ENCODE results near the gene KCNH3. TPM values are rescaled to one million over a fixed set of nuclear protein-coding genes. Genes with fewer than 3 reads are reported as not detected.
"Not testable (repeated sequence)": the region's sequence is repeated elsewhere in the genome, so short reads cannot be mapped to it uniquely, and the experiment has no call there.

The KCNH3 gene
- total RNA-seq, 2 donors from 2014 or later = 1.1 to 1.3 TPM

GRCh38 chr12:49588721-49589516 lies 50.1 kb downstream of the KCNH3 start:
- Mint-ChIP-seq H3K4me1 (no peaks in the 10 kb centered on the region), H3K27ac (no peak overlapping the region), H3K36me3 (ENCODE audit: low read depth) (no peaks in the 10 kb centered on the region)

GRCh38 chr12:49598527-49598926 lies 59.7 kb downstream of the KCNH3 start:
- Mint-ChIP-seq H3K36me3 (ENCODE audit: low read depth) (no peaks in the 10 kb centered on the region), H3K4me1 (no peaks in the 10 kb centered on the region), H3K4me3 (no peak overlapping the region), H3K9me3 (no peaks in the 10 kb centered on the region), H3K27ac (no peak overlapping the region), H3K27me3 (no peaks in the 10 kb centered on the region)
- ATAC-seq (replicated peaks) = no peak

More at GRCh38 chr12:49588721-49589516, 50.1 kb downstream of the KCNH3 start:
- ATAC-seq (replicated peaks) = no peak
- Mint-ChIP-seq H3K9me3 (peaks cover 4% of the 10 kb centered on the region), H3K4me3 (no peak overlapping the region), H3K27me3 (no peaks in the 10 kb centered on the region)

GRCh38 chr12:49599961-49600360 lies 61.1 kb downstream of the KCNH3 start:
- no peaks in the 10 kb centered on the region for H3K9me3 Mint-ChIP-seq
- no peaks in the 10 kb centered on the region for H3K27me3 Mint-ChIP-seq
- ATAC-seq (replicated peaks) = no peak
- H3K4me1 Mint-ChIP-seq = no peaks in the 10 kb centered on the region
- no peak overlapping the region for H3K27ac Mint-ChIP-seq
- no peak overlapping the region for H3K4me3 Mint-ChIP-seq
- no peaks in the 10 kb centered on the region for H3K36me3 Mint-ChIP-seq (ENCODE audit: low read depth)

GRCh38 chr12:49603721-49604120 lies 64.9 kb downstream of the KCNH3 start:
- Mint-ChIP-seq H3K27me3 (peaks cover 3% of the 10 kb centered on the region), H3K9me3 (no peaks in the 10 kb centered on the region), H3K36me3 (ENCODE audit: low read depth) (no peaks in the 10 kb centered on the region), H3K4me3 (no peak overlapping the region), H3K4me1 (no peaks in the 10 kb centered on the region), H3K27ac (no peak overlapping the region)
- ATAC-seq (replicated peaks) = no peak

- Mint-ChIP-seq H3K4me3 (no peak overlapping the region), H3K27me3 (peaks cover 4% of the 10 kb centered on the region), H3K9me3 (no peaks in the 10 kb centered on the region), H3K27ac (no peak overlapping the region), H3K4me1 (no peaks in the 10 kb centered on the region), H3K36me3 (ENCODE audit: low read depth) (no peaks in the 10 kb centered on the region)
- no peak for ATAC-seq (replicated peaks)
These were observed 66.0 kb downstream of the KCNH3 start for GRCh38 chr12:49604856-49605255.

- not testable (repeated sequence) for H3K27ac Mint-ChIP-seq; H3K36me3 Mint-ChIP-seq (ENCODE audit: low read depth); H3K4me1 Mint-ChIP-seq; H3K27me3 Mint-ChIP-seq; ATAC-seq (replicated peaks); H3K9me3 Mint-ChIP-seq; H3K4me3 Mint-ChIP-seq
These were observed 66.7 kb downstream of the KCNH3 start, which contains the start of gene FAM186B for GRCh38 chr12:49605539-49605938. FAM186B (minus strand) TSS chr12:49605639; CDS start chr12:49605477, 162 bp downstream.

Other genes starting within 250 kb of the KCNH3 start
- gene PRPH, start 243.9 kb upstream of the KCNH3 start, total RNA-seq = under 1 TPM in 1 of 2 donors, not detected in 1; 0.32 TPM
- 10 to 100 TPM; 53.9 to 56.5 TPM for gene TROAP, start 215.8 kb upstream of the KCNH3 start, total RNA-seq
- gene C1QL4, start 201.8 kb upstream of the KCNH3 start, total RNA-seq = not detected
- gene DNAJC22, start 192.1 kb upstream of the KCNH3 start, total RNA-seq = not detected
- gene SPATS2, start 171.6 kb upstream of the KCNH3 start, total RNA-seq = 10 to 100 TPM; 15.3 to 16.9 TPM
- 10 to 100 TPM; 31.6 to 54.8 TPM for gene MCRS1, start 29.1 kb downstream of the KCNH3 start, total RNA-seq
- gene FAM186B, start 66.6 kb downstream of the KCNH3 start, total RNA-seq = under 1 TPM in 1 of 2 donors, not detected in 1; 0.11 TPM
- gene PRPF40B, start 84.5 kb downstream of the KCNH3 start, total RNA-seq = 1 to 10 TPM; 7.7 to 8.2 TPM
- 10 to 100 TPM; 19.9 to 33.8 TPM for gene FMNL3, start 168.4 kb downstream of the KCNH3 start, total RNA-seq
- gene TMBIM6, start 202.5 kb downstream of the KCNH3 start, total RNA-seq = 100 to 1,000 TPM; 407 to 411 TPM

All from activated T-helper 17 cell treated with anti-CD3 and anti-CD28 coated beads, Interleukin-2, amount 50 U/mL, for 72 hours (primary cell).